Activated CD8-positive, alpha-beta T cell treated with anti-CD3 and anti-CD28 coated beads for 36 hours (primary cell): ENCODE measurements around the gene TBL1Y. TPM values are rescaled to one million over a fixed set of nuclear protein-coding genes. Genes with fewer than 3 reads are reported as not detected.
A peak's percentile ranks its signal among the peaks of the same experiment; 100 is the strongest.
"Not testable (repeated sequence)": the region's sequence is repeated elsewhere in the genome, so short reads cannot be mapped to it uniquely, and the experiment has no call there.

Experiments used
- ATAC-seq: fragments of 200-7000 bp; cut with Tn5 transposase; one replicate; pipeline ENCODE4 v1.10.0; 2021; ENCODE audit warnings: mild to moderate bottlenecking, moderate library complexity
- CTCF ChIA-PET: fragments of 350-600 bp; sonication (Branson Sonifier 250); formaldehyde crosslinking; loops from one replicate; lab custom pipeline; 2021; ENCODE audit warnings: antibody characterized with exemption; lab: Charles Lee
- POLR2A ChIA-PET: fragments of 350-600 bp; sonication (Branson Sonifier 250); formaldehyde crosslinking; loops from one replicate; lab custom pipeline; 2021; ENCODE audit warnings: antibody characterized with exemption; lab: Charles Lee
- DNase-seq: peaks from one replicate; pipeline ENCODE4 v3.0.0-alpha.2; 2020
- H3K27ac Mint-ChIP-seq: one replicate; pipeline ENCODE4 v1.8.0; 2021; ENCODE audit warnings: mild to moderate bottlenecking, mixed read lengths
- H3K27me3 Mint-ChIP-seq: one replicate; pipeline ENCODE4 v1.8.0; 2021; ENCODE audit warnings: mixed read lengths
- H3K36me3 Mint-ChIP-seq: one replicate; pipeline ENCODE4 v1.8.0; 2021; ENCODE audit warnings: low read depth, mixed read lengths
- H3K4me1 Mint-ChIP-seq: one replicate; pipeline ENCODE4 v1.8.0; 2021; ENCODE audit warnings: low read depth, mixed read lengths
- H3K4me3 Mint-ChIP-seq: one replicate; pipeline ENCODE4 v1.8.0; 2021; ENCODE audit warnings: mild to moderate bottlenecking, moderate library complexity, mixed read lengths
- H3K9me3 Mint-ChIP-seq: one replicate; pipeline ENCODE4 v1.8.0; 2021; ENCODE audit warnings: mixed read lengths
- CTCF ChIP-seq: fragments of 200-600 bp; IDR thresholded peaks from one replicate; pipeline ENCODE4 v1.8.0; 2022; ENCODE audit warnings: antibody characterized with exemption, mild to moderate bottlenecking
- intact Hi-C: fragments of 100-400 bp; cut with micrococcal nuclease; formaldehyde crosslinking; loops from one replicate; pipeline ENCODE4 v1.10.0; 2022
- total RNA-seq, 2 experiments: library from RNA; stranded (reverse); gene quantifications; one replicate each; pipeline ENCODE4 v1.2.3, GENCODE V29; 2021

The TBL1Y gene
- total RNA-seq, 2 experiments from 2014 or later = 0.11 TPM; not detected in 1

DNA sequence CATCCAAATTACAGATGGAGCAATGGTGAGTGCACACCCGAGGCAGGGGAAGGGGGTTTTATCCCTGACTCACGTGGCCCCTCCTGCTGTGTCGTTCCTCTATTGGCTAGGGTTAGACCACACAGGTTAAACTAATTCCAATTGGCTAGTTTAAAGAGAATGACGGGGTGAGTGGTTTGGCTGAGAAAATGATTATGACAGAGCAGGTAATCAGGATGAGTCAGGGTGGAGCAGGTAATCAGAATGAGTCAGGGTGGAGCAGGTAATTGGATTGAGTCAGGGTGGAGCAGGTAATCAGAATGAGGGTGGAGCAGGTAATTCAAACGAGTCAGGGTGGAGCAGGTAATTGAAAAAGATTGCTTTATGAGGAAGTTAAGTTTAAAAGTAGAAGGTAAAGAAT, 146.4 kb downstream of the TBL1Y start:
- ATAC-seq (no peak), DNase-seq (no peak)
- ChIA-PET CTCF (no interaction called here), POLR2A (no interaction called here)
- Mint-ChIP-seq H3K36me3 (no peaks in the 10 kb centered on the region), H3K27ac (no peak overlapping the region), H3K9me3 (no peaks in the 10 kb centered on the region), H3K4me1 (no peaks in the 10 kb centered on the region), H3K27me3 (no peaks in the 10 kb centered on the region), H3K4me3 (no peak overlapping the region)
- intact Hi-C loops = no loop called here
- TF ChIP-seq CTCF = no peak

- CTCF ChIA-PET = no interaction called here
- no peaks in the 10 kb centered on the region for H3K27me3 Mint-ChIP-seq
- H3K36me3 Mint-ChIP-seq = no peaks in the 10 kb centered on the region
These were observed 168.2 kb downstream of the TBL1Y start for GRCh38 chrY:7078725-7079124.

GRCh38 chrY:7080548-7080947, 170.1 kb downstream of the TBL1Y start:
- H3K27me3 Mint-ChIP-seq, intact Hi-C loops: not testable (repeated sequence)
- POLR2A ChIA-PET = interaction anchor here (0.6 kb wide), 1 partner anchor 18 kb away, joined by 3 read pairs; no protein-coding TSS in a partner anchor

More at GRCh38 chrY:7078725-7079124, 168.2 kb downstream of the TBL1Y start:
- no peak overlapping the region for H3K4me3 Mint-ChIP-seq
- no peak overlapping the region for H3K27ac Mint-ChIP-seq
- DNase-seq = no peak
- no peaks in the 10 kb centered on the region for H3K4me1 Mint-ChIP-seq
- POLR2A ChIA-PET = no interaction called here
- intact Hi-C loops = no loop called here
- ATAC-seq = no peak
- no peaks in the 10 kb centered on the region for H3K9me3 Mint-ChIP-seq
- no peak for TF ChIP-seq CTCF

GRCh38 chrY:7085606-7086005, 175.1 kb downstream of the TBL1Y start:
- peak; percentile 84 for DNase-seq
- peak; percentile 55 for TF ChIP-seq CTCF
- ATAC-seq = peak; percentile 85
- Mint-ChIP-seq H3K27me3 (no peaks in the 10 kb centered on the region), H3K4me1 (peaks cover 6% of the 10 kb centered on the region), H3K27ac (no peak overlapping the region), H3K36me3 (no peaks in the 10 kb centered on the region), H3K4me3 (no peak overlapping the region), H3K9me3 (no peaks in the 10 kb centered on the region)
- intact Hi-C loops = loop anchor here (1.0 kb wide), 1 partner anchor 121 kb away; no protein-coding TSS in a partner anchor
- ChIA-PET POLR2A (no interaction called here), CTCF (interaction anchor here (0.7 to 2.6 kb wide), 12 partner anchors 9 to 157 kb away, joined by 3 to 19 read pairs (median 4); no protein-coding TSS in a partner anchor)

More at GRCh38 chrY:7080548-7080947, 170.1 kb downstream of the TBL1Y start:
- CTCF ChIA-PET, DNase-seq, ATAC-seq, H3K9me3 Mint-ChIP-seq, H3K27ac Mint-ChIP-seq, H3K4me3 Mint-ChIP-seq, H3K36me3 Mint-ChIP-seq, H3K4me1 Mint-ChIP-seq: not testable (repeated sequence)

- H3K27ac Mint-ChIP-seq = no peak overlapping the region
- intact Hi-C loops = no loop called here
- TF ChIP-seq CTCF = no peak
- H3K4me1 Mint-ChIP-seq = no peaks in the 10 kb centered on the region
- H3K9me3 Mint-ChIP-seq = no peaks in the 10 kb centered on the region
- H3K36me3 Mint-ChIP-seq = no peaks in the 10 kb centered on the region
- CTCF ChIA-PET = no interaction called here
- POLR2A ChIA-PET = no interaction called here
- no peaks in the 10 kb centered on the region for H3K27me3 Mint-ChIP-seq
- DNase-seq (peak; percentile 9), ATAC-seq (no peak)
- no peak overlapping the region for H3K4me3 Mint-ChIP-seq
These were observed 182.3 kb downstream of the TBL1Y start for GRCh38 chrY:7092836-7093235.
